ENCODE data around the gene MPHOSPH6.

DNA sequence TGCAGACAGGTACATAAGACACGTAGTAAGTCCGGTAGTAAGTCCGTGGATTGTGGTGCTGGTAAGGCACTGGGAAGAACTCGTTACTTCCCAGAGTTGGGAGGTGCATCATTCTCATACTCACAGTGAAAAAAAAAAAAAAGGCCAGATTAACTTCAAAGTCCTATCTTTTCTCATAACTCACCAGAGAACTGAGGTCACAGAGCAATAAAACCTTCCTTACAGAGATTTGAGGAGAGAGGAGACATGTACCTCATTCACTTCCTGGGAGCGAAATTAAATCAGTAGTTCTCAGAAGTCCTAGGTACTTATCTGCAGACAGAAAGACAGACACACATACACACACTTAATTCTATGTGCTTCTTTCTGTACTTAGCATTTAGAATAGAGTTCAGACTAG, 22.5 kb downstream of the MPHOSPH6 start:
- TF ChIP-seq, protein P1, sequence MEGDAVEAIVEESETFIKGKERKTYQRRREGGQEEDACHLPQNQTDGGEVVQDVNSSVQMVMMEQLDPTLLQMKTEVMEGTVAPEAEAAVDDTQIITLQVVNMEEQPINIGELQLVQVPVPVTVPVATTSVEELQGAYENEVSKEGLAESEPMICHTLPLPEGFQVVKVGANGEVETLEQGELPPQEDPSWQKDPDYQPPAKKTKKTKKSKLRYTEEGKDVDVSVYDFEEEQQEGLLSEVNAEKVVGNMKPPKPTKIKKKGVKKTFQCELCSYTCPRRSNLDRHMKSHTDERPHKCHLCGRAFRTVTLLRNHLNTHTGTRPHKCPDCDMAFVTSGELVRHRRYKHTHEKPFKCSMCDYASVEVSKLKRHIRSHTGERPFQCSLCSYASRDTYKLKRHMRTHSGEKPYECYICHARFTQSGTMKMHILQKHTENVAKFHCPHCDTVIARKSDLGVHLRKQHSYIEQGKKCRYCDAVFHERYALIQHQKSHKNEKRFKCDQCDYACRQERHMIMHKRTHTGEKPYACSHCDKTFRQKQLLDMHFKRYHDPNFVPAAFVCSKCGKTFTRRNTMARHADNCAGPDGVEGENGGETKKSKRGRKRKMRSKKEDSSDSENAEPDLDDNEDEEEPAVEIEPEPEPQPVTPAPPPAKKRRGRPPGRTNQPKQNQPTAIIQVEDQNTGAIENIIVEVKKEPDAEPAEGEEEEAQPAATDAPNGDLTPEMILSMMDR (IDR thresholded peaks at IDR 0.05), result no peak
- no peak for TF ChIP-seq POLR2A (IDR thresholded peaks at IDR 0.05)
